GM19397 (cell line): ENCODE measurements around the gene ST6GALNAC5.
"Not testable (repeated sequence)": the region's sequence is repeated elsewhere in the genome, so short reads cannot be mapped to it uniquely, and the experiment has no call there.

ENCODE experiments used
- ATAC-seq: cut with Tn5 transposase; IDR thresholded peaks from one replicate; pipeline ENCODE4 v1.9.1; 2021; ENCODE audit warnings: mild to moderate bottlenecking, moderate library complexity; ENCODE audit not compliant: unreplicated experiment

The ST6GALNAC5 gene

DNA sequence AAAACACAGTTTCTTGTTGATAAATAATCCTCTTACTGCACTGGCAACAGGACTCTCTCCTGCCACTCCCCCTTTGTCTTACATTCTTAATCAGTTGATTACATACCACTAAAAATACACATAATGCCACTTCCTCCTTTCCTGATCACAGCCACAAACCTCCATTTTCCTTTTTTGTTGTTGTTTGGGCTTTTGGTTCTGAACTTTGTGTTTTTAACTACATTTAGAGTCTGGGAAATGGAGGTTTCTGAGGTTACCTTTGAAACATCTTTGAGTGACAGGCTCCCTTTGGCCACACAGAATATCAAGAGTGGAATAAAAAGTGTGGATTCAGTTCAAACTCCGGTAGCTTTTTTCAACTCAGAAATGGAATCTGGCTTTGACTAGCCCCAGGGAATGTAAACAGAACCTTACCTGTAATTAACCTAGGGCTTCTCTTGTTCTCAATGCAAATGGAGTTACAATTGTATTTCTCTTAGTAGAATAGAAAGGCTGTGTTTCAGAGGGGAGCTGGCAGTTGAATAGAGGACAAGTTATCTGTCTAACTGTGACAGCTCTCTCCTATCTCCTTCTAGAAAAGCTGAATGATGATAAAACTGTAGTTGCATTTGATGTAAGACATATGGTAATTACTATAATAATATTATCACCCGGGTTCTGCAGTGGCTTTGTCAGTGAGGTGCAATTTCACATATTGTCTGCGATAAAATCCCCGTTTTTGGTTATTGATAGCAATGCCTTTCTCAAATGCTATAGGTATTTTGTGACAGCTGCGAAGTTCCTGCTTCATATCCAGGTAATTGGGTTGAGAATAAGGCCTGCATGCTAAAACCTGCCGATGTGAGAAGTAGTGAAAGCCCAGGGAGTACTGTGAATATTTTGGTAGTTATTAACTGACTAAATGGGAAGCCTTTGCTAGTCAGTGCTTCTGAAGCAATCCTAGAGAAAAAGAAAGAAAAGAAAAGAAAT, 66.9 kb downstream of the ST6GALNAC5 start:
- ATAC-seq: no peak

GRCh38 chr1:76938304-76938703, 71.0 kb downstream of the ST6GALNAC5 start:
- ATAC-seq: no peak

DNA sequence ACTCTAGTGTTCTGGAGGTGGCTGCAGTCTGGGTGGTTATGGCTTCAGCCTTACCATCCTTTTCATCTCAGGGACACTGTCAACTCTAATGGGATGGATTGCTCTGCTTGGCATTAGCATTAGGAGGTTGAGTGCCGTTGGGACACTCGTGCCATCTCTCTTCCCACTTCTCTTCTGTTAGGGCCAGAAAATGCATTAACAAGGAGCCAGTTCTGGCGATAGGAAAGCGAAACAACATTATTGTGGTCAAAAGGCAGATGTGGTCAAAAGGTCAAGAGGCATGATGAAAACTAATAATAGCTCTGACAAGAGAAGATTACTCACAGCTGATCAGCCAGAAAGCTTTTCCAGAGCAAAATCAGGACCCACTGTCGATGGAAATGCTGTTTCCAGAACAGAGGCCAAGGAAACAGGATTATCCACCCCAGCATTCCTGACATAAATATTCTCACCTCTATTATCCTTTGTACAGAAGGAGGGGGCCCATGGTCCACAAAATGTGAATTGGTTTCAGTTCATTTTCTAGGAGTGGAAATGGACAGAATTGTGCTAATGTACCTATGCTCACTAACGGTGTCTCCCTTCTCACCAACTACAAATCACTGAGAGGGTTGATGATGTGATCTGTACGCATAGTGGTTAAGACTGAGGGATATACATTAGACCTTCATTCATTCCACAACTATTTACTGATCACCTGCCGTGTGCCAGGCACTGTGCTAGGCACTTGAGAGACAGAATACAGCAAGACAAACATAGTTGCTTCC, 72.0 kb downstream of the ST6GALNAC5 start:
- ATAC-seq: peak; percentile 57

DNA sequence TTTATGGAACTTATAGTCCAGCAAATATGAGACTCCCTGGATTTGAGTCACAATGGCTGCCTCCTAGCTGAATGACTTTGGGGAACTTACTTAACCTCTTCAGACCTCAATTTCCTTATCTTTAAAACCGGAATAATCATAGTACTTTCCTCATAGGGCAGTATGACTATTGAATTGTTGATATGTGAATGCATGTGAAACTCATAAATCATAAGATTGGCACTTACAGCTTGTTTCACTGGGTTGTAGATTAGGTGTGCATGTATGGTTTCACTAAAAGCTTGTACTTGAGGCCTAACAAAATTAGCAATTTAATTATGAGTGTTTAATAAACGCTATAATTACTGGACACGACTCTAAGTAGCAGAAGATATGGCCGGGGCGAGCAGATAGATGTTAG, 72.5 kb downstream of the ST6GALNAC5 start:
- ATAC-seq: no peak

GRCh38 chr1:76940571-76941335, 73.5 kb downstream of the ST6GALNAC5 start:
- no peak for ATAC-seq

DNA sequence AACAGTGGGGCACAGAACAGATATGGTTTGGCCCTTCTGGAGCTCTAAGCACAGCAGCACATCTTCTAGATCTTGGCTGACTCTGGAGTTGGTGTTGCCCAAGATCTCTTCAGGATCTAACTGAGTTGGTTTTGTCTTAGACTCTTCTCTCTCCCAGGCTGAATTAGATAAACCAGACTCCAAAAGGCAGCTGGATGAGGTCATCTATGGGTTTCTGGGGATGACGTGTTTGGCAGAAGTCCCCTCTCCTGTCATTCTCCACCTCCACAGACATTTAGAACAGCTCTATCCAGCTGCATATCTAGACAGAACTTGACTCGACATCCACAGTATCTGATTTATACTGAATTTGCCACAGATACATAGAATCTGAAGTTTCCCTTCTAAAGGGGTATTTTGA, 75.3 kb downstream of the ST6GALNAC5 start:
- ATAC-seq: no peak

DNA sequence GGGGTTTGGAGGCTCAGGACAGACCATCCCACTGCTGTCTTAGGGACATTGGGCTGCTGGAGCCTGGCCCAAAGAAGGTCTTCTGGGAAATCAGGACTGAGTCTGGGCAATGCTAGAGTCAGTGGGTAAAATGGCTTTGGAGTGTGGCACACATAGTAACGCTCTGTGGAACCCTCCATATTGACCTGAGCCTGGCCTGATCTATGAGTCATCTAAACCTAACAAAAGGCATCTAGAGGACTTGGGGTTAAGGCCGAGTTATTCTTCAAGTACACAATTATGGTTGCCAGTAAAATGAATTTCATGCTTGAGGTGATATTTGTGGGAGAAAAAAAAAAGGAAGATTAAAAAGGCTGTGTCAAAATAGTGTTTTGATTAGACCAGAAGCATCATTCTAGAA, 77.7 kb downstream of the ST6GALNAC5 start:
- ATAC-seq: no peak

DNA sequence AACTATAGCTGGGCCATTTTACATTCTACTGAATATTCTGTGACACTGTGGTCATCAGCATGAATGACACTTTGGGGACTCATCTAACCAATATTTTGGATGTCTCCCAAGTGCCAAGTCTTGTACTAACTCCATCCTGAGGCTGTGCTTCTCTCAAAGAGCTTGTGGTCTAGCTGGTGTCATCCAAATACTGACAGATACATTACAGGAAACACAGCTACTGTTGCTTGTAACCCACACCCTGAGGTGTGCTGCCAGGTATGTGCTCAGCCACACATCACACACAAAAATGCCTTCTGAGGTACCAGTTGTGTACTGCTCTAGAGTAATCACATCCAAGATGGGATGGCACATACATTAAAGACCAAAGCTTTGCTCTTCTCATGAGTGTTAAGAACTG, 81.6 kb downstream of the ST6GALNAC5 start:
- ATAC-seq: no peak

DNA sequence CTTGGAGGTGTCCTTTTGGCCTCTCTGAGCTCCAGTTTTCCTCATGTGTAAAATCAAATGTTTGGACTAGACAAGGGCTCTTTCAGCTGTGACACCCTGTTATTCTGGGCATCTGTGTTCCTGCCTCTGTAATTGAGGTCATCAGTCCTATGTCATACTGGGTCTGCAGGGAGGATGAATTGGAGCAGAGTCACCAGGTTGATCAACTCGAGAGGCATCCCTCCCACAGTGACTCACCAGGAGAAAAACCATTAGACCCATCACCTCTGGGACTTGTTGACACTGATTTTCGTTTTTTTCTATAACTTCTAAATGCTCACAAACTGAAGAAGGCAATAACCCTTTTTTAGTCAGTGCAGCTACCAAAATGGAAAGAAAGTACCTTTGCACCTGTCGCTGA, 82.2 kb downstream of the ST6GALNAC5 start:
- no peak for ATAC-seq

DNA sequence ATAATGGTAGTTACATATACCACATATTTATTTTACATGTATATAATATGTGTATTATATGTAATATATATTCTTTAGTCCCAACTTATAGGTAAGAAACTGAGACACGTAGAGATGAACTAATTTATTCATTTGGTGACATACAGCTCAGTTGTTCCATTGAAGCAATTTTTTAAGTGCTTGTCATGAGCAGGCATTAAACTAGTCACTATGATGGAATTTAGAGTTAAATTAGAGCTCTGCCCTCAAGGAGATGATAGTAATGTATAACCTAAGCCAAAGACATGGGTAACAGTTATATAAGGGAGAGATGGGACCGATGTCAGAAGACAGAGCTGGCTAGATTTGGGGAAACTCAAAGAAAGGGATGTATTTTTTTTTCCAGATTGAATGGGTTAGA, 83.0 kb downstream of the ST6GALNAC5 start:
- no peak for ATAC-seq

- ATAC-seq: no peak
Measured at GRCh38 chr1:76951153-76951552, 83.9 kb downstream of the ST6GALNAC5 start.

GRCh38 chr1:76955652-76956051, 88.4 kb downstream of the ST6GALNAC5 start:
- no peak for ATAC-seq

GRCh38 chr1:76957961-76958360, 90.7 kb downstream of the ST6GALNAC5 start:
- no peak for ATAC-seq

DNA sequence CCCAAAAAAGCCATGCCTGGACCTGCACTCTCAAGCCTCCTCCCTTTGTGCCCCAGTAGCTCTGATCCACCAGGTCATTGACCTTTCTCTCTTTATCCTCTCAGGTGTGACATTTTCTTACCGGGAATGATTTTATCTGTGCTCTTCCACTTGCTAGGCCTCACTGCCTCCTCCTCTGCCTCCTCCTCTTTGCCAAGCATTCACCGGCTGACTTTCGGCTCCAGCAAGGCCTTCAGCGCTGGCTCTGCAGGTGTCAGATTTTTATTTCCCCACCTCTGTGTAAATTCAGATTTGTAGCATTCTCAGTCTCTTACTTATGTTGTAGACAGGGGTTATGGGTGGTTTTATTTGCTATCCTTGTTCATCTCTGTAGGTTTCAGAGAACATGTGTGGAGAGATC, 91.5 kb downstream of the ST6GALNAC5 start:
- no peak for ATAC-seq

DNA sequence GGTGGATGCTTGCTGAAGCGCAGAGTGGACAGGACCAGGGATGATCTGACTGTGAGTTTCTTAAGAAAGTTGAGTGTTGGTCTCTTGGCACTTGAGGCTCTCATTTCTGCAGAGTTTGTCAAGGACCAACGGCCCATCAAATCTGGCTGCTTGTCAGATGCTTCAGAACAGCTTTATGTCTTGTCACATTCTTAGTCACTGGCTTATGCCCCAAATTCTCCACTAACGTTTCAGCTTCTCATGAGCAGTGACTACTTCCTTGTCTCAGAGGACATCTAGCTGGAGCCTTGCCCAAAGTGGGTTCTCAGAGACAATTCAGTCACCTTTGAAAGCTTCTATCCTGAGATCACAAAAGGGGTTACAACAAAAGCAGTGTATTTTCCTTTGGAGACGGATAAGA, 92.3 kb downstream of the ST6GALNAC5 start:
- no peak for ATAC-seq

DNA sequence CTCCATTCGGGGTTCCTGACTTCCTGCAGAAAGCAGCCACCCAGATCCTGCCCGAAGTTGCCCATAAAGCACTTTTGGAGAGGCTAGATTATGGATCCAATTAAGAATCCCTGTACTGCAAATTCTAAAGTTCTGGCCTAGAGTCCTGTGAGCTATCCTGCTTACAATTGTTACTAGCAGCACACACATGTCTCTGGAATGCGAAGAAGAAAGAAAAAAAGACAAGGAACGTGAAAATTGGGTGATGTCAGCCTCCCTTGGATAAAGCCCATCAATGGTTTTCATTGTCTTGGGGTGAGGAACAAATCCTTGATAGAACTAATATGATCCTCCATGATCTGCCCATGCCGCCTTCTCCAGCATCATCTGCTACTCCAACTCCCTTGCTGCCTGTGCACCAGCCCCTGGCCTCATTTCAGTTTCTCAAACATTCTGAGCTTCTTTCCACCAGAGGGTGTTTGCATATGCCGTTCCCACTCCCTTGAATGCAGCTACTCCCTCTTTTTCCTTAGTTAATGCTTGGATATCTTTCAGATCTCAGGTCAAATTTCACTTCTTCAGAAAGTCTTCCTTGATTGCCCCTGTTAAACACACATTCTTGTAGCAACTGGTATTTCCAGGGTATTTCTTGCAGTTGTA, 94.0 kb downstream of the ST6GALNAC5 start:
- no peak for ATAC-seq

DNA sequence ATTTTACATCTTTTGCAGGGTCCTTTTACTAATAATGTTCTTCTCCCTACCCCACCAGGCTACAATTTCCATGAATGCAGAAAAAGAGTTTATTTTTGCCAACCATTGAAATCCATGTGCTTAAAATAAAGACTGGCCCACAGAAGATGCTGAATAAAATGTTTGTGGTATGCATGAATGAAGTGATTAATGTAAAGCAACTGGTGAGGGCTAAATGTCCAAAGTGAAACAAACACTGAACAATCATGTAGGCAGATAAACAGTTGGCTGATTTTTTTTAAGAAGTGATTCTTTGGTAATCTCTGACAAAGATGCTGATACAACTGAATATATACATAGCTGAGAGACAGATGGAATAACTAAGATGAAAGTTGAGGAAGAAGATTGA, 94.5 kb downstream of the ST6GALNAC5 start:
- no peak for ATAC-seq

DNA sequence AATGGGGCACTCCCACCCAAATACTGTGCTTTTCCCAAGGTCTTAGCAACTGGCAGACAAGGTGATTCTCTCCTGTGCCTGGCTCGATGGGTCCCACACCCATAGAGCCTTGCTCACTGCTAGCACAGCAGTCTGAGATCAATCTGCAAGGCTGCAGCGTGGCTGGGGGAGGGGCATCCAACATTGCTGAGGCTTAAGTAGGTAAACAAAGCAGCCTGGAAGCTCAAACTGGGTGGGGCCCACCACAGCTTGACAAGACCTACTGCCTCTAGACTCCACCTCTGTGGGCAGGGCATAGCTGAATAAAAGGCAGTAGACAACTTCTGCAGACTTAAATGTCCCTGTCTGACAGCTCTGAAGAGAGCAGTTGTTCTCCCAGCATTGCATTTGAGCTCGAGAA, 114.0 kb downstream of the ST6GALNAC5 start:
- not testable (repeated sequence) for ATAC-seq

DNA sequence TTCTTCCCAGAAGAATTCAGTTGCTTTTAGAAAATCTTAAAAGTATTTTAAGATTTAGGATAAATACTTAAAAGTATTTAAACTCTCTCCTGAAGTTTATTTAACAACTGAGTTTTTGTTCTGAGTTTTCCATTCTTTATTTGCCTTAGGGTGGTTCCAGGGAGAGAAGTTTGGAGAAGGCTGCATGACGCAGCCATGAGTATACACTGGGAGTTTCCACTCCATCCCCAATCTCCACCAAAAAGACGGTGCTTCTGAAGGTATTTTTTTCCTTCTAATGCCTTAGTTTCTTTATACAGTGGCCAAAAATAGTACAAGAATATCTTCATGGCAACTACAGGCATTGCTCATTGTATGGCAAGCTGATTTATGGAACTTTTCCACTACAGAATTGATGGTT, 122.7 kb downstream of the ST6GALNAC5 start:
- no peak for ATAC-seq

GRCh38 chr1:76993036-76993435, 125.8 kb downstream of the ST6GALNAC5 start:
- ATAC-seq: no peak
